WTC11 (cell line): Measurements from ENCODE around the gene PSEN2. TPM values are rescaled to one million over a fixed set of nuclear protein-coding genes. Genes with fewer than 3 reads are reported as not detected.

Experiments used
- ATAC-seq: fragments of 200-7000 bp; cut with Tn5 transposase; 2 replicates; pipeline ENCODE4 v1.10.0; 2021; ENCODE audit warnings: mild to moderate bottlenecking, moderate library complexity
- CTCF ChIA-PET: fragments of 300-600 bp; sonication (Branson Sonifier 250); formaldehyde crosslinking; loops from one replicate; lab custom pipeline; 2021; ENCODE audit warnings: antibody characterized with exemption; lab: Charles Lee
- POLR2A ChIA-PET: fragments of 350-600 bp; sonication (Branson Sonifier 250); formaldehyde crosslinking; loops from one replicate; lab custom pipeline; 2021; ENCODE audit warnings: antibody characterized with exemption; lab: Charles Lee
- DNase-seq: peaks from one replicate; pipeline ENCODE4 v3.0.0; 2021; ENCODE audit warnings: low spot score
- H3K27ac Mint-ChIP-seq: 2 replicates; pipeline ENCODE4 v1.8.0; 2021; ENCODE audit warnings: mixed read lengths
- H3K27me3 Mint-ChIP-seq: 2 replicates; pipeline ENCODE4 v1.8.0; 2021; ENCODE audit warnings: low read depth, mild to moderate bottlenecking, moderate library complexity, mixed read lengths
- H3K36me3 Mint-ChIP-seq: 2 replicates; pipeline ENCODE4 v1.8.0; 2021; ENCODE audit warnings: mixed read lengths
- H3K4me1 Mint-ChIP-seq: 2 replicates; pipeline ENCODE4 v1.8.0; 2022; ENCODE audit warnings: mixed read lengths
- H3K4me3 Mint-ChIP-seq: 2 replicates; pipeline ENCODE4 v1.8.0; 2021; ENCODE audit warnings: mild to moderate bottlenecking, moderate library complexity, mixed read lengths
- H3K9me3 Mint-ChIP-seq: 2 replicates; pipeline ENCODE4 v1.8.0; 2021; ENCODE audit warnings: mixed read lengths
- ARID4B ChIP-seq: sonication (generic); formaldehyde crosslinking; IDR thresholded peaks from 2 replicates; pipeline ENCODE4 v1.8.0; 2023; ENCODE audit warnings: missing genetic modification reagents, mild to moderate bottlenecking, borderline replicate concordance
- CTCF ChIP-seq: fragments of 200-600 bp; IDR thresholded peaks from 2 replicates; pipeline ENCODE4 v1.8.0; 2022; ENCODE audit warnings: antibody characterized with exemption
- E2F4 ChIP-seq: sonication (generic); formaldehyde crosslinking; IDR thresholded peaks from 2 replicates; pipeline ENCODE4 v1.8.1; 2022; ENCODE audit warnings: low read depth, mild to moderate bottlenecking, moderate library complexity, missing genetic modification reagents, borderline replicate concordance
- ELF4 ChIP-seq: sonication (generic); formaldehyde crosslinking; IDR thresholded peaks from 2 replicates; pipeline ENCODE4 v1.8.1; 2022; ENCODE audit warnings: low read depth, mild to moderate bottlenecking, moderate library complexity, missing genetic modification reagents
- ESRRA ChIP-seq: sonication (generic); formaldehyde crosslinking; IDR thresholded peaks from 2 replicates; pipeline ENCODE4 v1.8.1; 2022; ENCODE audit warnings: mild to moderate bottlenecking, missing genetic modification reagents, borderline replicate concordance
- ETV6 ChIP-seq: sonication (generic); formaldehyde crosslinking; IDR thresholded peaks from 2 replicates; pipeline ENCODE4 v1.8.1; 2022; ENCODE audit warnings: mild to moderate bottlenecking, missing genetic modification reagents
- FOXJ3 ChIP-seq: sonication (generic); formaldehyde crosslinking; IDR thresholded peaks from 2 replicates; pipeline ENCODE4 v1.9.0; 2021; ENCODE audit warnings: missing genetic modification reagents, mild to moderate bottlenecking, borderline replicate concordance
- GABPB1 ChIP-seq: sonication (generic); formaldehyde crosslinking; IDR thresholded peaks from 2 replicates; pipeline ENCODE4 v1.8.1; 2023; ENCODE audit warnings: mild to moderate bottlenecking, missing genetic modification reagents
- GRHL2 ChIP-seq: fragments of 250-450 bp; sonication (Bioruptor Pico); IDR thresholded peaks from 2 replicates; pipeline ENCODE4 v1.8.0; 2022; ENCODE audit warnings: mild to moderate bottlenecking, moderate library complexity; ENCODE audit not compliant: insufficient replicate concordance, severe bottlenecking
- JAZF1 ChIP-seq: fragments of 250-450 bp; sonication (Bioruptor Pico); IDR thresholded peaks from 2 replicates; pipeline ENCODE4 v1.9.0; 2021; ENCODE audit warnings: moderate library complexity, mild to moderate bottlenecking, inconsistent platforms
- NFATC4 ChIP-seq: fragments of 250-450 bp; sonication (Bioruptor Pico); IDR thresholded peaks from 2 replicates; pipeline ENCODE4 v1.9.0; 2021; ENCODE audit warnings: mild to moderate bottlenecking
- NFYB ChIP-seq: sonication (generic); formaldehyde crosslinking; conservative IDR thresholded peaks from 2 replicates; pipeline ENCODE4 v1.8.0; 2022; ENCODE audit warnings: low read depth, missing genetic modification reagents
- PRRX2 ChIP-seq: fragments of 250-450 bp; sonication (Bioruptor Pico); IDR thresholded peaks from 2 replicates; pipeline ENCODE4 v1.8.0; 2021; ENCODE audit warnings: mild to moderate bottlenecking
- SMAD4 ChIP-seq: sonication (generic); formaldehyde crosslinking; IDR thresholded peaks from 2 replicates; pipeline ENCODE4 v1.8.0; 2022; ENCODE audit warnings: mild to moderate bottlenecking, missing genetic modification reagents
- ZBTB21 ChIP-seq: sonication (generic); formaldehyde crosslinking; IDR thresholded peaks from 2 replicates; pipeline ENCODE4 v1.8.1; 2023; ENCODE audit warnings: mild to moderate bottlenecking, missing genetic modification reagents, borderline replicate concordance
- ZNF396 ChIP-seq: fragments of 250-450 bp; sonication (Bioruptor Pico); IDR thresholded peaks from 2 replicates; pipeline ENCODE4 v1.8.0; 2021; ENCODE audit warnings: mild to moderate bottlenecking, moderate library complexity, borderline replicate concordance
- ZNF416 ChIP-seq: fragments of 250-450 bp; sonication (Bioruptor Pico); IDR thresholded peaks from 2 replicates; pipeline ENCODE4 v1.9.0; 2021; ENCODE audit warnings: mild to moderate bottlenecking, inconsistent platforms
- ZNF425 ChIP-seq: fragments of 250-450 bp; sonication (Bioruptor Pico); conservative IDR thresholded peaks from 2 replicates; pipeline ENCODE4 v1.9.0; 2021; ENCODE audit warnings: mild to moderate bottlenecking
- ZNF671 ChIP-seq: fragments of 250-450 bp; sonication (Bioruptor Pico); IDR thresholded peaks from 2 replicates; pipeline ENCODE4 v1.8.0; 2021; ENCODE audit warnings: mild to moderate bottlenecking
- total RNA-seq: library from RNA; stranded (reverse); gene quantifications from 3 replicates; pipeline ENCODE4 v1.2.3, GENCODE V29; 2021
- TF ChIP-seq, protein P1 (sequence below): sonication (generic); formaldehyde crosslinking; conservative IDR thresholded peaks from 2 replicates; pipeline ENCODE4 v1.8.1; 2023; ENCODE audit warnings: mild to moderate bottlenecking, low read depth, missing genetic modification reagents, moderate library complexity
- TF ChIP-seq, protein P2 (sequence below): sonication (generic); formaldehyde crosslinking; conservative IDR thresholded peaks from 2 replicates; pipeline ENCODE4 v1.8.1; 2022; ENCODE audit warnings: mild to moderate bottlenecking, missing genetic modification reagents
- TF ChIP-seq, protein P3 (sequence below): sonication (generic); formaldehyde crosslinking; IDR thresholded peaks from 2 replicates; pipeline ENCODE4 v1.8.1; 2023; ENCODE audit warnings: mild to moderate bottlenecking, missing genetic modification reagents

The PSEN2 gene
- total RNA-seq, 1 experiment from 2014 or later = 18.4 TPM

DNA sequence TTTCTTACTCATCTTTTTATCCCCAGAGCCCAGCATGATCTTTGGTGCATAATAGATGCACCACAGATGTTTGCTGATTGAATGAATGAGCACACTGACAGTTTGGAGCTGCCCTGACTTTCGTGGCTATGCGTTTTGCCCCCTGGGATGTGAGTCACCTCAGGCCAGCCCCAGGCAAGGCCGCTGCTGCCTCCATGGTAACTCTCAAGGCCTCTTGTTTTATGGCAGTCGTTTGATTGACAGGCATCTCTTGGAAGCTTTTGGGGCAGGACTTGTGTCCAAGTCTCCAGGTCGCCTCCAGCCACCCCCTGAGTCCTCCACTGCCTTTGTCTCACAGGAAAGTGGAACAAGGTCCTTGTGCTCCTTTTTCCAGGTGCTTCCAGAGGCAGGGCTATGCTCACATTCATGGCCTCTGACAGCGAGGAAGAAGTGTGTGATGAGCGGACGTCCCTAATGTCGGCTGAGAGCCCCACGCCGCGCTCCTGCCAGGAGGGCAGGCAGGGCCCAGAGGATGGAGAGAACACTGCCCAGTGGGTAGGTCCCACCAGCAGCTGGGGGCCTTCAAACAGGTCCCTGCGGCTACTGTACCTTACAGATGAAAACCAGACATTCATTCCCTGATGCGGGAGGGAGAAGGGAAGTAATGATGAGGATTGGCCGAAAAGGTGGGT, 11.2 kb downstream of the PSEN2 start (continued):
- TF ChIP-seq GABPB1 (CRISPR knock-in tag) (no peak), CTCF (no peak), ESRRA (no peak), PRRX2 (CRISPR knock-in tag) (no peak), JAZF1 (no peak), ZNF425 (CRISPR knock-in tag) (no peak), ZNF671 (no peak), ARID4B (no peak), FOXJ3 (CRISPR knock-in tag) (no peak), NFYB (CRISPR knock-in tag) (no peak), ELF4 (CRISPR knock-in tag) (no peak)
- TF ChIP-seq, protein P1, sequence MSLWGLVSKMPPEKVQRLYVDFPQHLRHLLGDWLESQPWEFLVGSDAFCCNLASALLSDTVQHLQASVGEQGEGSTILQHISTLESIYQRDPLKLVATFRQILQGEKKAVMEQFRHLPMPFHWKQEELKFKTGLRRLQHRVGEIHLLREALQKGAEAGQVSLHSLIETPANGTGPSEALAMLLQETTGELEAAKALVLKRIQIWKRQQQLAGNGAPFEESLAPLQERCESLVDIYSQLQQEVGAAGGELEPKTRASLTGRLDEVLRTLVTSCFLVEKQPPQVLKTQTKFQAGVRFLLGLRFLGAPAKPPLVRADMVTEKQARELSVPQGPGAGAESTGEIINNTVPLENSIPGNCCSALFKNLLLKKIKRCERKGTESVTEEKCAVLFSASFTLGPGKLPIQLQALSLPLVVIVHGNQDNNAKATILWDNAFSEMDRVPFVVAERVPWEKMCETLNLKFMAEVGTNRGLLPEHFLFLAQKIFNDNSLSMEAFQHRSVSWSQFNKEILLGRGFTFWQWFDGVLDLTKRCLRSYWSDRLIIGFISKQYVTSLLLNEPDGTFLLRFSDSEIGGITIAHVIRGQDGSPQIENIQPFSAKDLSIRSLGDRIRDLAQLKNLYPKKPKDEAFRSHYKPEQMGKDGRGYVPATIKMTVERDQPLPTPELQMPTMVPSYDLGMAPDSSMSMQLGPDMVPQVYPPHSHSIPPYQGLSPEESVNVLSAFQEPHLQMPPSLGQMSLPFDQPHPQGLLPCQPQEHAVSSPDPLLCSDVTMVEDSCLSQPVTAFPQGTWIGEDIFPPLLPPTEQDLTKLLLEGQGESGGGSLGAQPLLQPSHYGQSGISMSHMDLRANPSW (CRISPR knock-in tag) = no peak

DNA sequence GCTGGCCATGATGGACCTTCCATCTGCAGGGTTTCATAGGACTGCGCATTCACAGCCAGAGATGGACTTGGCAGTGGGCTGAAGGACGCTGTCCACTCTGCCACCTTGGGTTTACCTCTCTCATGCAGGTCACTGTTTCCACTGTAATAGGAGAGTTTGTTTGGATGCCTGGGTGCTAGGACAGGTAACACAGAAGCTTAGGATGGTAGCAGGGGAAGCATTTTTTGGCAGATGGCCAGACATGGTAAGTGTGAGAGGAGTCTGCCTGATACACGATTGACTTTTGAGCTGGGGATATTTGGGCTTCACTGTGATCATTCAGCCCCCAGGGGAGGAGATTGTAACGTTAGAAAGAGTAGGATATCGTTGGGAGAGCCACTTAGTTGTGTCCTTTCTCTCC, 11.8 kb downstream of the PSEN2 start:
- ChIA-PET CTCF (interaction anchor here (0.8 kb wide), 1 partner anchor 256 kb away, joined by 3 read pairs; no protein-coding TSS in a partner anchor), POLR2A (no interaction called here)
- H3K27ac Mint-ChIP-seq = no peak overlapping the region
- ATAC-seq (no peak), DNase-seq (no peak)
- H3K9me3 Mint-ChIP-seq = no peaks in the 10 kb centered on the region
- H3K36me3 Mint-ChIP-seq = peaks cover 34% of the 10 kb centered on the region
- no peaks in the 10 kb centered on the region for H3K4me1 Mint-ChIP-seq
- H3K4me3 Mint-ChIP-seq = no peak overlapping the region
- no peaks in the 10 kb centered on the region for H3K27me3 Mint-ChIP-seq
- no peak for TF ChIP-seq SMAD4 (CRISPR knock-in tag)
- no peak for TF ChIP-seq NFATC4
- no peak for TF ChIP-seq ZNF396 (CRISPR knock-in tag)
- no peak for TF ChIP-seq GRHL2 (CRISPR knock-in tag)
- no peak for TF ChIP-seq ETV6 (CRISPR knock-in tag)
- TF ChIP-seq, protein P2, sequence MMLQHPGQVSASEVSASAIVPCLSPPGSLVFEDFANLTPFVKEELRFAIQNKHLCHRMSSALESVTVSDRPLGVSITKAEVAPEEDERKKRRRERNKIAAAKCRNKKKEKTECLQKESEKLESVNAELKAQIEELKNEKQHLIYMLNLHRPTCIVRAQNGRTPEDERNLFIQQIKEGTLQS (CRISPR knock-in tag) = no peak
- TF ChIP-seq E2F4 (CRISPR knock-in tag) = no peak
- TF ChIP-seq ZNF416 (CRISPR knock-in tag) = no peak
- TF ChIP-seq ZBTB21 = no peak
- no peak for TF ChIP-seq PRRX2 (CRISPR knock-in tag)
- TF ChIP-seq, protein P3, sequence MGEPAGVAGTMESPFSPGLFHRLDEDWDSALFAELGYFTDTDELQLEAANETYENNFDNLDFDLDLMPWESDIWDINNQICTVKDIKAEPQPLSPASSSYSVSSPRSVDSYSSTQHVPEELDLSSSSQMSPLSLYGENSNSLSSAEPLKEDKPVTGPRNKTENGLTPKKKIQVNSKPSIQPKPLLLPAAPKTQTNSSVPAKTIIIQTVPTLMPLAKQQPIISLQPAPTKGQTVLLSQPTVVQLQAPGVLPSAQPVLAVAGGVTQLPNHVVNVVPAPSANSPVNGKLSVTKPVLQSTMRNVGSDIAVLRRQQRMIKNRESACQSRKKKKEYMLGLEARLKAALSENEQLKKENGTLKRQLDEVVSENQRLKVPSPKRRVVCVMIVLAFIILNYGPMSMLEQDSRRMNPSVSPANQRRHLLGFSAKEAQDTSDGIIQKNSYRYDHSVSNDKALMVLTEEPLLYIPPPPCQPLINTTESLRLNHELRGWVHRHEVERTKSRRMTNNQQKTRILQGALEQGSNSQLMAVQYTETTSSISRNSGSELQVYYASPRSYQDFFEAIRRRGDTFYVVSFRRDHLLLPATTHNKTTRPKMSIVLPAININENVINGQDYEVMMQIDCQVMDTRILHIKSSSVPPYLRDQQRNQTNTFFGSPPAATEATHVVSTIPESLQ (CRISPR knock-in tag) = no peak
